IPS-NIHi7 (cell line): ENCODE measurements around the gene DCAF17.
A peak's percentile ranks its signal among the peaks of the same experiment; 100 is the strongest.
"Not testable (repeated sequence)": the region's sequence is repeated elsewhere in the genome, so short reads cannot be mapped to it uniquely, and the experiment has no call there.

Experiments
- DNase-seq: peaks from one replicate; pipeline ENCODE4 v3.0.0; 2012; ENCODE audit warnings: mixed read lengths; ENCODE audit errors: extremely low spot score

The DCAF17 gene

DNA sequence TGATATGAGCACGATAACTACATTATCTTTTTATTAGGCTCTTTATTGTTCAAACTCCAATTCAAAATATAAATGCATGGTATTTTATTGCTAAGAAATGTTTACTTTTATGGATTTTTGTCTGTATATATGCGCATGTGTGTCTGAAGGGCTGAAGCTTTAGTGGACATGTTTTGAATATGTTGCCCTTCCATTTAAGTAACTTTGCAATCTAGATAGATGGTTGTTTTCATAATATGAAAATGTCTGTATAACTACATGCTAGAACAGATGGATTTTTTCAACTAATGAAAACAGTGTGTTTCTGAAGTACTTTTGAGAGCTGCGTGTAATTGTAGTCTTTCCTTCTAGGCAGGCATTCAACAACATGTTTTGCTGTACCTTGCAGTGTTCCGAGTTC is 18.7 kb downstream of the DCAF17 start:
- no peak for DNase-seq

DNA sequence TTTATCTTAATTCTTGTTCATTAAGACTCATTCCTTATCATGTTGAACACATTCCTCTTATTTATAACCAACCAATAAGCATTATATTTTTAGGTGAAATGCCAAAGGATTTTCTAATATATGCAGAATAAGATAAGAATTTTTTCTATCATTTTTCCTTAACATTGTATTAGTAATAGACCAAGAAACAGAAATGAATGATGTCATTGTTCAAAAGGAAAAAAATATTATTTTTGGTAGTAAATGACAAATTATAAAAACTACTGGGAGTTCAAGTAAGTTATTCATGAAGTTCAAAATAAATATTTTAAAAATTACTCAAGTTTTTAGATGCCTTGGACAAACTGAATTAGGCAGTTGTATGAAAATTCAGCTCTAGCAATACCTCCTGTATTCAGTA is 25.5 kb downstream of the DCAF17 start:
- no peak for DNase-seq

- DNase-seq = no peak
These were observed 26.5 kb downstream of the DCAF17 start for GRCh38 chr2:171460537-171460936.

GRCh38 chr2:171469176-171469575 is 35.1 kb downstream of the DCAF17 start:
- DNase-seq = no peak

GRCh38 chr2:171470129-171470528 is 36.1 kb downstream of the DCAF17 start:
- DNase-seq = no peak

GRCh38 chr2:171475979-171476378 is 42.0 kb downstream of the DCAF17 start:
- DNase-seq = no peak

DNA sequence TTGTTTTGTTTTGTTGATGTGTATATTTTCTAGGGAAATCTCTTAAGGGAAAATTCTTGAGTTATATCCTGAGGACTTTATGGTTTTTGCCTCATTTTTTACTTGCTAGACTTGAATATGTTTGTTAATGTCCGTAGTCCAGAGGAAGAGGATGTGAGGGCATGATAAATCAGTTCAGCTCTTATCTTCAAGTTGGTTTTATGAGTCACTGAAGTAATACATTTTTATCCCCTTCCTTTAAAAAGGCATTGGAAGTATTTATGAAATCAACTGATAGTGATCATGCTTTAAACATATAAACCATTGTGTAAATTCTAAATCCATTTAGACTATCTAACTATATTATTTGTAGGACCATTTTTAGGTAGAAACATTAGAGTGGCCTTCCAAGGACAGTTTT is 44.3 kb downstream of the DCAF17 start:
- DNase-seq = no peak

DNA sequence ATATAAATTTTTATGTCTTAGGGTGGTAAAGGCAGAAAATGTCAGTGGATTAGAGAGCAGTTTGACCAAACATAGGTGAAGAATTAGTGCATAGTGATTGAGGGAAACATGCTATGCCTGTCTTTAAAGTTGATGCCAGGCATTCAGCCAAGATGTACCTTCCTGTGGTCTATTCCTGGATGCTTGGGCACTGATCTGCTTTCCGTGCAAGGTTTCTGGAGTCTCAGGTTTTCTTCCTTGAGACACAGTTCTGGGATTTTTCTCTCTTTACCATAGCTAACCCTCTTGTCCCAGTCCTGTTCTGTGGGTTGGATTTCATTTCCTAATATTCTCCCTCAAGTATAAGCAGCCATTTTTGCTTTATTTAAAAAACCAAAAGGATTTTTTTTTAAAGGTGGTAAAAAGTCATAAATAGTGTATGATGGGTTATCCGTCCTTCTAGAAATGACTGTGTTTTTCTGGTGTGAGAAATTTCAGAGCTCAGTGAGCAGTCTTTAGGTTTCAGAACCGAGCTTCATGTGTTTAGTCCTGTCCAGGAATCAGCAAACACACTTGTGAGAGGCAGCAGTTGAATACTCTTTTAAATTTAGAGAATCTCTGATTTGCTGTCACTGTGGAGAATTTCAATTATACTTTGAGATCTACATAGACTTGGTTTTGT is 45.3 kb downstream of the DCAF17 start:
- no peak for DNase-seq

- no peak for DNase-seq
These were observed 46.9 kb downstream of the DCAF17 start for GRCh38 chr2:171480908-171481307.

DNA sequence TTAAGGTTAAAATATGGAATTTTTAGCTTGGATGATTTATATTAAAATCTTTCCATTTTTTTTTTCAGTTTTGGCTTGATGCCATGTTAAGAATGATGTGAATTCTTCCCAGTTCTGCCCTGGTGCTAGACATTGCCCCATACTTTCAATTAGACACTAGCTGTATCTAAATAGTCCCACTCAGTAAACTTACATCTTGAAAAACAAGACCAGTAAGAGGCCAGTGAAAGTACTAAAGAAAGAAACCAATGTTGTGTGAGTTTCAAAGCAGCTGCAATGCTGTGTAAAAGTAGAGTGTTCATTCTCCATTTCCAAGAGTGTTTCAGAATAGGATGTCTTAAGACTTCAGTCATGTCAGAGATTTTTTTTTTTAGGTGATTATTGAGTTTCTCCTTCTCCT is 48.3 kb downstream of the DCAF17 start:
- DNase-seq = no peak

DNA sequence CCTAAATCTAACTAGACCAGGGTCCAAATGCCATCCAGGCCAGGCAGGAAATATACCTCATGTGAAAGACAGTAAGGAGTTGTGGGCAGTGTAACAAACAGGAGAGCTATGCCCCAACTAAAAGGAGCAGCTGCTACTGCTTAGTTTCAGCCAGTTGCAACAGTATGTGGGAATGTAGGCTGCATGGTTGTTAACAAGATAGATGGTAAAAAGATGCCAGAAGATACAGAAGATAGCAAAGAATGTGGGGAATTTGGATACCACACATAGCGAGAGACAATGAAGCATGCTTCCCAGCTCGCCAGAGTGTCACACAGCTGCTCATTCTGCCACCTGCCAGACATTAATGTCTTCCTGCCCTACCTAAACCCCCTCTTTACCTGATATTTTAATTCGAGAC is 48.9 kb downstream of the DCAF17 start:
- peak; percentile 18 for DNase-seq

- DNase-seq = no peak
These were observed 49.8 kb downstream of the DCAF17 start for GRCh38 chr2:171483793-171484192.

DNA sequence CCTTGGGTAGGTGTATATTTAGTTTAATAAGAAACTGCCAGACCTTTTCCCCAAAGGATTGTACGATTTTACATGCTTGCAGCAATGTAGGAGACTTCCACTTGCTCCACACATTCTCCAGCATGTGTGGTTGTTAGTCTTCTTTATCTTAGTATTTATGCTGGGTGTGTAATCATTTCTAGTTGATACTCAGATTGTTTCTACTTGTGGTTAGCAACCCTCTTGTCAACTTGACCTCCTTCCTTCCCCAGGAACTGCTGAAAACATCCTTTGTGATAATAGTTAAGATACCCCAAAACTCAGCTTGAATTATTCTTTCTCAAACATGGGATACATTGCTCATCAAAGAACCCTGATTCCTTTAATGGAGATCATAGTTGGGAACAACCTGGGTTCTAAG is 51.1 kb downstream of the DCAF17 start:
- no peak for DNase-seq

GRCh38 chr2:171487201-171487600 is 53.2 kb downstream of the DCAF17 start:
- DNase-seq = no peak

DNA sequence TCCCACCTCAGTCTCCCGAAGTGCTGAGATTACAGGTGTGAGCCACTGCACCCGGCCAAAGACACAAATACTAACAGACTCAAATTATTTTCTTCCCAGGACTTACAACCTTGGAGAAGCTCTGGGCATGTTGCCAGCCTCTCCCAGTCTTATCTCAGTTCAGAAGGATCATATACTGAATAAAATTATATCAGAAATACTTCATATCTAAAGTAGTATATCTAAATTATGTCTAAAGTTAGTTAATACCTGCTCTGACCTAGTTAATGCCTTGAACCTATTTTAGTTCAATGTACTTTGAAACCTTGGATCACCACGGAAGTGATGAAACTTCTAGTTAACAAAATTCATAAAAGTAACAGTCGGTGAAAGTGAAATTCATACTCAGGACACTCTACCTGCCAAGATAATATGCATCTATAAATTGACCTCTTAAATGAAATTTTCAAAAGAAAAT is 53.8 kb downstream of the DCAF17 start:
- no peak for DNase-seq

DNA sequence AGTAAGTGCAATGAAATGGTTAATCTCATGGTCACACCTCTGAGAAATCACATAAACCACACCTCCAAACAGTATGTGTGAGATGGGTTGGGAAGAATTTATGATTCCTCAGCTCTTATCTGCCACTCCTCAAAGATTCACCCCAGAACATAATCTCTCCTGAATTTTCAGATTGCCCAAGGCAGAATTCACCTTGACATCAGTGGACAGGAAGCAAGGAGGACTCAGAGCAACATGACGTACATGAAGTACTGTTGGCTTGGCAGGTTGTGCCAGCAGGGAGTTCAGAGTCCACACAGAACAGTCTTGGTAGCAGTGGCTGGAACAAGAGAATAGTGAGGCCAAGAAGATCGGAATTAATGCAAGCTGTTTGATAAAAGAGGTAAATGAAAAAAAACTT is 56.6 kb downstream of the DCAF17 start:
- no peak for DNase-seq

GRCh38 chr2:171491292-171491691 is 57.3 kb downstream of the DCAF17 start:
- peak; percentile 22 for DNase-seq

DNA sequence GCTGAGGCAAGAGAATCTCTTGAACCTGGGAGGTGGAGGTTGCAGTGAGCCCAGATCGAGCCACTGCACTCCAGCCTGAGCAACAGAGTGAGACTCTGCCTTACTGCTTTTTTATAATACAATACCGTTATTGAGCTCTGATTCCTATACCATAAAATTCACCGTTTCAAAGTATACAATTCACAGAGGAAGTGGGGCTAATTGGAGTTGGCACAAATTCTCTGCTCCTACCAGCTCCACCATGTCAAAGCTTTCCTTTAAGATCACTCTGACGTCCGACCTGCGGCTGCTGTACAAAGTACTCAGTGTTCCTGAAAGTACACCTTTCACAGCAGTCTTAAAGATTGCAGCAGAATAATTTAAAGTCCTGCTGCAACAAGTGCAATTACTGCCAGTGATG is 58.6 kb downstream of the DCAF17 start:
- DNase-seq = no peak

- not testable (repeated sequence) for DNase-seq
These were observed 63.6 kb downstream of the DCAF17 start for GRCh38 chr2:171497664-171498063.

GRCh38 chr2:171505374-171505773 is 71.3 kb downstream of the DCAF17 start:
- no peak for DNase-seq

DNA sequence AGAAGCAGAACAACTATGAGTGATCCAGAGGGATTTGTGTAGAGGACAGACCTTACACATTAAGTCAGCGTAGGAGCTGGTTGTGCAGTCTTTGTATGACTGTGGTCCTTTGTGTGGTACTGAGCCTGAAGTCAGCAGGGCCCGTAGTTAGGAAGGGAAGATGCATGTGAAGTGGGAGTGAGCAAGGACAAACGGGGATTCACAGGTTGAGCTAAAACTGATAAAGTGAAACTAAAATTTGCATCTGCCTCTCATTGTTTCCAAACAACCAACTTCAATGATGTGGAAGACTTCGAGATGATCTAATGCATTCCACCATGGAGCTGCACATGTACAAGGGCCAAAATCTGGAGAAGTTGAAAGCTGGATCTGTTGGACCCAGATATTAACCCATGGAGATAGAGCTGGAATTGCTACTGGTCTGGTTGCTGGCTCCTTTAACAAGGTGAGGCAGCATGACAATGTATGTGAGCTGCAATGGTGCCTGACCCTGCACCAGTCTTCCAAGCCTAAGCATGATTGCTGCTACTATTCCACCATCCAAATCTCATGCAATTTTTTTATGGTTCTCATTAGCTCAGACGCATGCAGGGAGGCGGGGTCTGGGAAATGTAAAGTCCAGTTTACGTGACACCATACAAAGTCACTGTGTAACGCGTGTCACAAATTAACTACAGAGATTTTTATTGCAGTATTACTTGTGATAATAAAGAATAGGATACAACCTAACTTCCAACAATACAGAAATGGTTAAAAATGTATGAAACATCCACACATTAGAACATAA is 76.1 kb downstream of the DCAF17 start:
- no peak for DNase-seq

- no peak for DNase-seq
These were observed 78.0 kb downstream of the DCAF17 start for GRCh38 chr2:171512014-171512413.

DNA sequence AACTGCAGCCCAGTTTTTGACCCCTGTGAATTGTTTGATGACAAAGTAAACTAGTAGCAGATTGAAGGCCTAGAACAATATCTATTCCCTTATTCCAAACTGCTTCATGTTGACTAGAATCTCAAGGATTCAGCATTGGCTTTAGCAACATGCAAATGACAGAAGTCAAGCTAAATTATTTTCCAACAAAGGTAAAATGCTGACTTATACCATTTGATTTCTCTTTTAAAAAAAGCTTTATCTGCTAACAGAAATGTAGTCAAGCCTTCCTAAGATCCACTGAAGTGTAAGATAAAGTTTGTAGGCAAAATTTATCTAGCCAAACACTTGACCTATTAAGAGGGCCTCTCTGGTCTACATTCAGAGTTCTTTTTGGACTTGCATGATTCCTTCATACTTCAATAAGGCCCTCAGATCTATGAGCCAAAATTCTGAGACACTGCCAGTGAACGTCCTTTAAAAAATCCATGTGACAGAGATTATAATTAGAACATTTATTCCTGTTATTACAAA is 78.7 kb downstream of the DCAF17 start:
- DNase-seq = no peak
